Stimulated activated CD4-positive, alpha-beta T cell treated with anti-CD3 and anti-CD28 coated beads, TNF-alpha, amount 100 ng/mL, for 4 hours (primary cell): ENCODE results near the gene CFL2.
"Not testable (repeated sequence)": the region's sequence is repeated elsewhere in the genome, so short reads cannot be mapped to it uniquely, and the experiment has no call there.

Experiments used
- DNase-seq, 3 experiments: peaks; one replicate each; pipeline ENCODE4 v3.0.0-alpha.2; 2020; ENCODE audit warnings: low read depth in 3 of 3

The CFL2 gene

GRCh38 chr14:34711796-34712712, 2.3 kb downstream of the CFL2 start:
- DNase-seq, result no peak

- DNase-seq, result no peak
Measured at GRCh38 chr14:34711169-34711568, 3.2 kb downstream of the CFL2 start.

GRCh38 chr14:34710744-34711143, 3.6 kb downstream of the CFL2 start:
- no peak for DNase-seq

- no peak for DNase-seq
Measured at GRCh38 chr14:34710006-34710405, 4.4 kb downstream of the CFL2 start.

GRCh38 chr14:34707722-34708121, 6.7 kb downstream of the CFL2 start:
- DNase-seq, result no peak

GRCh38 chr14:34701808-34702207, 12.6 kb downstream of the CFL2 start:
- no peak for DNase-seq

- no peak for DNase-seq
Measured at GRCh38 chr14:34700622-34701130, 13.7 kb downstream of the CFL2 start.

- DNase-seq, result no peak
Measured at GRCh38 chr14:34699873-34700621, 14.3 kb downstream of the CFL2 start.

- DNase-seq, result not testable (repeated sequence)
Measured at GRCh38 chr14:34694216-34694615, 20.2 kb downstream of the CFL2 start.

- no peak for DNase-seq
Measured at GRCh38 chr14:34693228-34693939, 21.0 kb downstream of the CFL2 start.

GRCh38 chr14:34692898-34693227, 21.5 kb downstream of the CFL2 start:
- no peak for DNase-seq

GRCh38 chr14:34692348-34692747, 22.0 kb downstream of the CFL2 start:
- no peak for DNase-seq

- DNase-seq, result no peak
Measured at GRCh38 chr14:34691206-34691605, 23.2 kb downstream of the CFL2 start.

GRCh38 chr14:34688470-34689206, 25.8 kb downstream of the CFL2 start:
- no peak for DNase-seq

GRCh38 chr14:34685819-34686428, 28.5 kb downstream of the CFL2 start:
- no peak for DNase-seq

- no peak for DNase-seq
Measured at GRCh38 chr14:34684578-34684977, 29.8 kb downstream of the CFL2 start.

- DNase-seq, result no peak
Measured at GRCh38 chr14:34682787-34683321, 31.5 kb downstream of the CFL2 start.

GRCh38 chr14:34680806-34681479, 33.5 kb downstream of the CFL2 start:
- DNase-seq, result no peak

- no peak for DNase-seq
Measured at GRCh38 chr14:34678735-34679134, 35.7 kb downstream of the CFL2 start.

- DNase-seq, result no peak
Measured at GRCh38 chr14:34678306-34678705, 36.1 kb downstream of the CFL2 start.
